Epithelial cell of prostate (primary cell): Measurements from ENCODE around the gene LAMA4.

Source experiments
- DNase-seq: peaks from one replicate; pipeline ENCODE4 v3.0.0-alpha.2; 2011; ENCODE audit warnings: low read depth, low spot score
- H3K27ac ChIP-seq: fragments of 450-650 bp; 2 replicates; pipeline ENCODE4 v1.5.1; 2017; ENCODE audit warnings: mild to moderate bottlenecking

Gene LAMA4

GRCh38 chr6:112253841-112254816 lies at the start of gene LAMA4:
TSS of gene LAMA4 (minus strand) at chr6:112254567. CDS start at chr6:112254150, 417 bp downstream.
- DNase-seq = no peak
- H3K27ac ChIP-seq = no peak within 1 kb of the TSS

GRCh38 chr6:112302142-112302705 lies 47.9 kb upstream of the LAMA4 start:
- DNase-seq = no peak
- no peak overlapping the region for H3K27ac ChIP-seq

GRCh38 chr6:112300896-112301295 lies 46.5 kb upstream of the LAMA4 start:
- DNase-seq = no peak
- H3K27ac ChIP-seq = no peak overlapping the region

GRCh38 chr6:112298816-112299281 lies 44.5 kb upstream of the LAMA4 start:
- DNase-seq = peak; percentile 58
- H3K27ac ChIP-seq = peak overlapping the region; percentile 61

GRCh38 chr6:112298021-112298745 lies 43.8 kb upstream of the LAMA4 start:
- DNase-seq = no peak
- H3K27ac ChIP-seq = peak overlapping the region; percentile 61

GRCh38 chr6:112296694-112297093 lies 42.3 kb upstream of the LAMA4 start:
- H3K27ac ChIP-seq = no peak overlapping the region
- DNase-seq = no peak

GRCh38 chr6:112296122-112296521 lies 41.8 kb upstream of the LAMA4 start:
- no peak for DNase-seq

GRCh38 chr6:112291161-112291762 lies 36.9 kb upstream of the LAMA4 start:
- no peak overlapping the region for H3K27ac ChIP-seq
- no peak for DNase-seq

More at GRCh38 chr6:112296122-112296521, 41.8 kb upstream of the LAMA4 start:
- no peak overlapping the region for H3K27ac ChIP-seq

- H3K27ac ChIP-seq = no peak overlapping the region
- DNase-seq = no peak
Measured at GRCh38 chr6:112289038-112289566, 34.7 kb upstream of the LAMA4 start.

- DNase-seq = no peak
- no peak overlapping the region for H3K27ac ChIP-seq
Measured at GRCh38 chr6:112288475-112288874, 34.1 kb upstream of the LAMA4 start.

- no peak overlapping the region for H3K27ac ChIP-seq
- DNase-seq = no peak
Measured at GRCh38 chr6:112287577-112288225, 33.3 kb upstream of the LAMA4 start.

GRCh38 chr6:112286500-112287144 lies 32.3 kb upstream of the LAMA4 start:
- no peak for DNase-seq
- H3K27ac ChIP-seq = no peak overlapping the region

- DNase-seq = no peak
- no peak overlapping the region for H3K27ac ChIP-seq
Measured at GRCh38 chr6:112286010-112286409, 31.6 kb upstream of the LAMA4 start.

GRCh38 chr6:112284603-112285002 lies 30.2 kb upstream of the LAMA4 start:
- H3K27ac ChIP-seq = no peak overlapping the region
- DNase-seq = no peak

- no peak overlapping the region for H3K27ac ChIP-seq
- no peak for DNase-seq
Measured at GRCh38 chr6:112283621-112284020, 29.3 kb upstream of the LAMA4 start.

GRCh38 chr6:112281821-112282615 lies 27.7 kb upstream of the LAMA4 start:
- DNase-seq = peak; percentile 26
- H3K27ac ChIP-seq = no peak overlapping the region

- no peak overlapping the region for H3K27ac ChIP-seq
- no peak for DNase-seq
Measured at GRCh38 chr6:112279031-112279935, 24.9 kb upstream of the LAMA4 start.
